K562 (cell line): ENCODE measurements around the gene DOP1B. TPM values are rescaled to one million over a fixed set of nuclear protein-coding genes. Genes with fewer than 3 reads are reported as not detected.

Source experiments
- ATAC-seq: fragments of 200-7000 bp; cut with Tn5 transposase; 3 replicates; pipeline ENCODE4 v1.9.1; 2020; ENCODE audit warnings: moderate library complexity
- BruUV-seq: library from RNA; stranded (reverse); fragments of 400-500 nt; replicated peaks from 2 replicates; lab custom pipeline; 2021; lab: Mats Ljungman, UMichigan
- CTCF ChIA-PET: fragments of 300-600 bp; formaldehyde crosslinking; extraction: SDS; loops from one replicate; lab custom pipeline; 2021; ENCODE audit warnings: low intra/inter-chr PET ratio; lab: Yijun Ruan, JAX
- POLR2A ChIA-PET: fragments of 300-600, 350-650 bp; sonication (Branson Sonifier 250); formaldehyde crosslinking; extraction: SDS; loops from one replicate; lab custom pipeline; 2021; ENCODE audit warnings: antibody characterized with exemption, inconsistent platforms; lab: Yijun Ruan, JAX
- DNase-seq, 4 experiments: peaks; one replicate each; pipeline versions ENCODE4 v3.0.0 to v3.0.0-alpha.2; 2011 to 2018; ENCODE audit warnings: low spot score in 3 of 4, mixed read lengths in 3 of 4; ENCODE audit errors: extremely low read depth in 1 of 4
- FAIRE-seq: peaks from 2 replicates; lab custom pipeline; 2011; peaks lifted over from hg19 to GRCh38; lab: Jason Lieb, UNC
- H2AFZ ChIP-seq: 2 replicates; pipeline ENCODE4 v1.6.0; 2011; ENCODE audit warnings: low read depth, low read length, control low read depth, inconsistent platforms
- H3K27ac ChIP-seq: fragments of 200-600 bp; 3 replicates; pipeline ENCODE4 v1.8.0; 2011; ENCODE audit warnings: low read depth, mild to moderate bottlenecking, control low read depth, inconsistent platforms, low read length, moderate library complexity, mixed read lengths; ENCODE audit errors: extremely low read depth
- H3K27me3 ChIP-seq, 2 experiments: fragments of 300-600 bp in 1 of 2; 2 replicates in 1 of 2; 3 replicates in 1 of 2; pipeline versions ENCODE4 v1.6.0 to v1.8.0; 2011; ENCODE audit warnings: inconsistent platforms in 2 of 2, low read length in 2 of 2, mild to moderate bottlenecking in 1 of 2, mixed read lengths in 1 of 2, moderate library complexity in 1 of 2; ENCODE audit not compliant: control insufficient read depth in 2 of 2, insufficient read depth in 2 of 2
- H3K36me3 ChIP-seq: fragments of 300-600 bp; 3 replicates; pipeline ENCODE4 v1.8.0; 2011; ENCODE audit warnings: mild to moderate bottlenecking, low read length, inconsistent platforms; ENCODE audit not compliant: control insufficient read depth, insufficient read depth
- H3K4me1 ChIP-seq, 2 experiments: fragments of 200-600 bp in 1 of 2; replicated peaks in 1 of 2; 2 replicates in 1 of 2; 3 replicates in 1 of 2; pipeline versions ENCODE4 v1.5.1 to v1.8.0; 2011; ENCODE audit warnings: inconsistent platforms in 2 of 2, low read length in 2 of 2, mild to moderate bottlenecking in 1 of 2, mixed read lengths in 1 of 2, moderate library complexity in 1 of 2; ENCODE audit not compliant: control insufficient read depth in 2 of 2, insufficient read depth in 2 of 2
- H3K4me2 ChIP-seq: 2 replicates; pipeline ENCODE4 v1.6.1; 2011; ENCODE audit warnings: low read length, control low read depth, inconsistent platforms, mixed read lengths; ENCODE audit not compliant: insufficient read depth
- H3K4me3 ChIP-seq: fragments of 200-600 bp; sonication (generic), shearing (Covaris generic); 2 replicates; pipeline ENCODE4 v1.5.1; 2016; ENCODE audit warnings: control low read depth, inconsistent platforms
- H3K79me2 ChIP-seq: fragments of 200-600 bp; 3 replicates; pipeline ENCODE4 v1.8.0; 2011; ENCODE audit warnings: low read length, inconsistent platforms; ENCODE audit not compliant: control insufficient read depth, insufficient read depth
- H3K9ac ChIP-seq, 2 experiments: 2 replicates each; pipeline versions ENCODE4 v1.6.0 to v1.6.1; 2011; ENCODE audit warnings: low read depth in 2 of 2, low read length in 2 of 2, control low read depth in 1 of 2, inconsistent platforms in 1 of 2, mild to moderate bottlenecking in 1 of 2, mixed read lengths in 1 of 2; ENCODE audit not compliant: insufficient read depth in 1 of 2
- H3K9me1 ChIP-seq: one replicate; pipeline ENCODE4 v1.6.0; 2011; ENCODE audit warnings: inconsistent platforms, mild to moderate bottlenecking, low read length, moderate library complexity; ENCODE audit not compliant: control insufficient read depth, insufficient read depth
- H3K9me3 ChIP-seq: replicated peaks from 2 replicates; pipeline ENCODE4 v1.5.1; 2011; ENCODE audit warnings: low read depth, low read length, inconsistent platforms; ENCODE audit not compliant: control insufficient read depth, insufficient read depth
- H4K20me1 ChIP-seq: replicated peaks from 2 replicates; pipeline ENCODE4 v1.6.1; 2011; ENCODE audit warnings: low read length, inconsistent platforms, mixed read lengths; ENCODE audit not compliant: control insufficient read depth, insufficient read depth
- ARID4B ChIP-seq: sonication (generic); formaldehyde crosslinking; IDR thresholded peaks from 2 replicates; pipeline ENCODE4 v1.8.0; 2022; ENCODE audit warnings: mild to moderate bottlenecking, missing genetic modification reagents
- CBX3 ChIP-seq, 2 experiments: IDR thresholded peaks; 1 replicate in 1 of 2; 2 replicates in 1 of 2; pipeline ENCODE4 v1.6.1; 2012; ENCODE audit warnings: inconsistent platforms in 2 of 2, low read length in 2 of 2, borderline replicate concordance in 1 of 2, control low read depth in 1 of 2
- CCNT2 ChIP-seq: IDR thresholded peaks from 2 replicates; pipeline ENCODE4 v1.6.1; 2011; ENCODE audit warnings: borderline replicate concordance, low read depth, mild to moderate bottlenecking, moderate library complexity, mixed read lengths, low read length; ENCODE audit not compliant: insufficient read length; ENCODE audit errors: extremely low read depth
- E2F4 ChIP-seq: sonication (generic); formaldehyde crosslinking; IDR thresholded peaks from 2 replicates; pipeline ENCODE4 v1.8.0; 2022; ENCODE audit warnings: mild to moderate bottlenecking, low read depth, missing genetic modification reagents
- FOXK2 ChIP-seq, 2 experiments: fragments of 450-650 bp; IDR thresholded peaks in 1 of 2; conservative IDR thresholded peaks in 1 of 2; 2 replicates each; pipeline ENCODE4 v1.6.1; 2016; ENCODE audit warnings: low read depth in 2 of 2, mild to moderate bottlenecking in 1 of 2
- HDGF ChIP-seq: fragments of 450-650 bp; IDR thresholded peaks from 2 replicates; pipeline ENCODE4 v1.6.1; 2016
- KAT7 ChIP-seq: sonication (generic); formaldehyde crosslinking; IDR thresholded peaks from 2 replicates; pipeline ENCODE4 v1.8.0; 2022; ENCODE audit warnings: missing genetic modification reagents, mild to moderate bottlenecking, borderline replicate concordance
- NFE2L1 ChIP-seq: fragments of 450-650 bp; IDR thresholded peaks from 2 replicates; pipeline ENCODE4 v1.6.1; 2016; ENCODE audit warnings: missing genetic modification characterization, low read depth, mild to moderate bottlenecking, missing compliant biosample characterization, moderate library complexity, borderline replicate concordance
- RFX7 ChIP-seq: fragments of 250-450 bp; sonication (Bioruptor Pico); IDR thresholded peaks from 2 replicates; pipeline ENCODE4 v1.5.1; 2021; ENCODE audit warnings: mild to moderate bottlenecking
- SP1 ChIP-seq: sonication (generic); formaldehyde crosslinking; IDR thresholded peaks from 2 replicates; pipeline ENCODE4 v1.8.1; 2022; ENCODE audit warnings: mild to moderate bottlenecking, missing genetic modification reagents
- TEAD1 ChIP-seq, 2 experiments: fragments of 450-650 bp in 1 of 2; sonication (generic) in 1 of 2; formaldehyde crosslinking; IDR thresholded peaks; 2 replicates each; pipeline versions ENCODE4 v1.4.0 to v1.8.0; 2020 to 2022; ENCODE audit warnings: mild to moderate bottlenecking in 2 of 2, missing genetic modification reagents in 1 of 2
- VEZF1 ChIP-seq: fragments of 200-800 bp; sonication (Bioruptor generic); IDR thresholded peaks from 2 replicates; pipeline ENCODE4 v1.6.1; 2017; ENCODE audit warnings: missing genetic modification characterization, missing compliant biosample characterization
- ZNF224 ChIP-seq: sonication (generic); formaldehyde crosslinking; IDR thresholded peaks from 2 replicates; pipeline ENCODE4 v1.8.0; 2022; ENCODE audit warnings: mild to moderate bottlenecking, missing genetic modification reagents
- ZNF76 ChIP-seq: fragments of 250-450 bp; sonication (Bioruptor Pico); IDR thresholded peaks from 2 replicates; pipeline ENCODE4 v1.4.0; 2020; ENCODE audit warnings: mild to moderate bottlenecking, moderate library complexity, borderline replicate concordance
- WGBS: fragments of 100-300 bp; shearing (Covaris generic); methylation state at CpG from one replicate; pipeline ENCODE4 v1.1.6; 2016; ENCODE audit warnings: low coverage, mixed read lengths; ENCODE audit not compliant: insufficient coverage; ENCODE audit errors: missing lambda C conversion rate; 5-methylcytosine and 5-hydroxymethylcytosine counted together
- in situ Hi-C: fragments of 300-500 bp; cut with MboI; formaldehyde crosslinking; loops from 4 replicates; pipeline ENCODE4 v1.15.0; 2018; ENCODE audit warnings: inconsistent platforms, mixed read lengths
- intact Hi-C: fragments of 100-400 bp; cut with micrococcal nuclease; formaldehyde crosslinking; loops from 2 replicates; pipeline ENCODE4 v1.14.2; 2022
- polyA plus RNA-seq, 8 experiments: library from polyadenylated mRNA; depleted of rRNA in 4 of 8; stranded (reverse) in 5 of 8; unstranded in 3 of 8; fragments of >200 nt; fragmentation: Nextera tagmentation in 2 of 8; fragmentation: Illumina TruSeq in 1 of 8; extraction: Ambion mirVana in 2 of 8; extraction: Trizol in 1 of 8; gene quantifications; 2 replicates each; pipeline versions ENCODE4 v1.2.1 to v1.2.3, GENCODE V29; 2011 to 2014; ENCODE audit warnings: inconsistent platforms in 1 of 8, missing spikeins in 1 of 8
- total RNA-seq, 7 experiments: library from RNA; depleted of rRNA in 6 of 7; stranded (reverse); fragments of >200 nt in 6 of 7; fragmentation: Illumina TruSeq in 2 of 7; extraction: Trizol in 2 of 7; gene quantifications; 2 replicates each; pipeline versions ENCODE4 v1.2.1 to v1.2.3, GENCODE V29; 2011 to 2021; ENCODE audit warnings: low replicate concordance in 1 of 7

DOP1B gene
- total and polyA plus RNA-seq, 9 of the 15 experiments (the other 6 are each of a cell fraction or from before 2014, with no cell fraction given): 0.04 to 2.2 (median 0.68) TPM

GRCh38 chr21:36156339-36156814 lies 247 bp upstream of the DOP1B start:
- Histone ChIP-seq H4K20me1 (no peaks in the 10 kb centered on the region), H3K9me1 (no peaks in the 10 kb centered on the region), H3K36me3 (no peaks in the 10 kb centered on the region), H3K79me2 (no peaks in the 10 kb centered on the region), H3K4me2 (peak overlapping the region; percentile 82), H3K4me3 (peak overlapping the region; percentile 76), H3K27me3 (peaks cover 6 to 29% of the 10 kb centered on the region in 2 experiments; a peak in 4 of 5 replicates), H3K27ac (peak overlapping the region; percentile 49; the same call in 1 of the 3 replicates), H3K9ac (peak overlapping the region; percentile 37 to 95; a peak in 3 of 4 replicates), H3K4me1 (peaks cover 11 to 19% of the 10 kb centered on the region in 2 experiments; a peak in 4 of 5 replicates), H3K9me3 (no peaks in the 10 kb centered on the region), H2AFZ (peak overlapping the region; percentile 92)
- WGBS: 0% methylated on average over 22 of the region's 43 CpGs
- peak; percentile 98 for FAIRE-seq
- ChIA-PET CTCF (no interaction called here), POLR2A (interaction anchor here (1.1 kb wide), 1 partner anchor 225 kb away, joined by 5 read pairs; no protein-coding TSS in a partner anchor)
- peak; percentile 95 for ATAC-seq
- in situ Hi-C loops: no loop called here
- intact Hi-C loops: loop anchor here (1.0 kb wide), 1 partner anchor 165 kb away; no protein-coding TSS in a partner anchor
- BruUV-seq: no TSS peak
- peak; percentile 99 for DNase-seq
- TF ChIP-seq KAT7 (CRISPR knock-in tag) (no peak), RFX7 (CRISPR knock-in tag) (no peak), VEZF1 (CRISPR knock-in tag) (peak; percentile 75), ZNF76 (CRISPR knock-in tag) (no peak), TEAD1 (CRISPR knock-in tag; IDR thresholded peaks at IDR 0.05) (0 out of 4 replicates have a peak, but pooled peaks of 1 of the 2 experiments have one; percentile 7), CBX3 (IDR thresholded peaks at IDR 0.05; ENCODE audit: borderline replicate concordance in 1 of 2, low read length in 2 of 2) (0 out of 3 replicates have a peak, but pooled peaks of 1 of the 2 experiments have one; percentile 4), SP1 (peak; percentile 83), ZNF224 (CRISPR knock-in tag) (no peak), FOXK2 (conservative IDR thresholded peaks at IDR 0.05 in 1 of 2, IDR thresholded peaks at IDR 0.05 in 1 of 2; ENCODE audit: low read depth in 2 of 2) (peak; percentile 76 to 85), NFE2L1 (tag) (no peak), HDGF (peak; percentile 88; the same call in 1 of the 2 replicates), E2F4 (0 out of 2 replicates have a peak, but pooled peaks have one; percentile 1), CCNT2 (peak; percentile 19), ARID4B (CRISPR knock-in tag) (peak; percentile 10; the same call in 1 of the 2 replicates)
